ENCODE measurements around the gene RPL5. TPM values are rescaled to one million over a fixed set of nuclear protein-coding genes. Genes with fewer than 3 reads are reported as not detected.

Gene RPL5
- total RNA-seq, 1 experiment from 2014 or later: 1,480 TPM

DNA sequence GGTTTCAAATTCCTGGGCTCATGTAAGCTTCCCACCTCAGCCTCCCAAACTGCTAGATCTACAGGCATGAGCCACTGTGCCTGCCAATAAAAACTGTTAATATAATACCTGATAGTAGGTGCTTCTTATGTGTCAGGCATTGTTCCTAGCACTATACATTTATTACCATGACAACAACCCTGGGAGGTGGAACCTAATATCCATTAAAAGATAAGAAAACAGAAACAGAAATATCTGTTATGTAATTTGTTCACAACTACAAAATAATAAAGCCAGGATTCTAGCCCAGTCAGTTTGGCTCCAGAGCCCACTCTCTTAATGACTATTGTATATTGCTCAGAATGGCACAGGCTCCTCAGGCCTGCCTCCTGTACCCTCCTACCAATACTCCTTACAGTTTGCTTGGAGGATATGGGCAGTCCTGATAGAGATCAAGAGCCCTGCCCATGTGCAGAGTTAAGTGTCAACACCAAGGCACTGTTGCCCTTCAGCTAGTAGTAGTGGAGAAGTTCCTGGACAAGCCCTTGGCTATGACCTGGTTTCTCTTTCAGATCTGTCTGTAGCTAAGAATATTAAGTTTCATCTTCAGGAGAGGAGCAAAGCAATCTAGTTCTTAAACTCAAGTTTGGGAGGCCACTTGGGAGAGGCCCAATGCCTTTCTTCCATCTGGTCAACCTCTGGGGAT, 22.4 kb downstream of the RPL5 start:
- CTCF ChIA-PET: interaction anchor here (1.1 to 1.2 kb wide), 2 partner anchors 140 to 208 kb away, joined by 3 read pairs; no protein-coding TSS in a partner anchor

More for the DNA sequence above, 22.4 kb downstream of the RPL5 start:
- no peaks in the 10 kb centered on the region for H3K36me3 ChIP-seq (ENCODE audit: control insufficient read depth in 1 of 2, insufficient read depth in 2 of 2, low read length in 2 of 2)
- ATAC-seq: no peak
- no peak for DNase-seq (ENCODE audit: low read depth, low spot score)
- TF ChIP-seq JUND (IDR thresholded peaks at IDR 0.05) (no peak), EZH2phosphoT487 (IDR thresholded peaks at IDR 0.05; ENCODE audit: borderline replicate concordance) (no peak), POLR2AphosphoS5 (IDR thresholded peaks at IDR 0.05; ENCODE audit: low read depth, low read length) (no peak), FOSL1 (IDR thresholded peaks at IDR 0.05; ENCODE audit: low read depth) (no peak), CBX3 (IDR thresholded peaks at IDR 0.05; ENCODE audit: low read depth) (no peak), SRF (IDR thresholded peaks at IDR 0.05; ENCODE audit: low read depth) (no peak), ELF1 (IDR thresholded peaks at IDR 0.05; ENCODE audit: borderline replicate concordance, low read depth) (no peak), POLR2A (IDR thresholded peaks at IDR 0.05; ENCODE audit: borderline replicate concordance, extremely low read depth, insufficient read depth, insufficient read length) (no peak), YY1 (IDR thresholded peaks at IDR 0.05; ENCODE audit: extremely low read depth, insufficient replicate concordance, low read depth, low read length) (no peak)
- TF ChIP-seq, protein P1, sequence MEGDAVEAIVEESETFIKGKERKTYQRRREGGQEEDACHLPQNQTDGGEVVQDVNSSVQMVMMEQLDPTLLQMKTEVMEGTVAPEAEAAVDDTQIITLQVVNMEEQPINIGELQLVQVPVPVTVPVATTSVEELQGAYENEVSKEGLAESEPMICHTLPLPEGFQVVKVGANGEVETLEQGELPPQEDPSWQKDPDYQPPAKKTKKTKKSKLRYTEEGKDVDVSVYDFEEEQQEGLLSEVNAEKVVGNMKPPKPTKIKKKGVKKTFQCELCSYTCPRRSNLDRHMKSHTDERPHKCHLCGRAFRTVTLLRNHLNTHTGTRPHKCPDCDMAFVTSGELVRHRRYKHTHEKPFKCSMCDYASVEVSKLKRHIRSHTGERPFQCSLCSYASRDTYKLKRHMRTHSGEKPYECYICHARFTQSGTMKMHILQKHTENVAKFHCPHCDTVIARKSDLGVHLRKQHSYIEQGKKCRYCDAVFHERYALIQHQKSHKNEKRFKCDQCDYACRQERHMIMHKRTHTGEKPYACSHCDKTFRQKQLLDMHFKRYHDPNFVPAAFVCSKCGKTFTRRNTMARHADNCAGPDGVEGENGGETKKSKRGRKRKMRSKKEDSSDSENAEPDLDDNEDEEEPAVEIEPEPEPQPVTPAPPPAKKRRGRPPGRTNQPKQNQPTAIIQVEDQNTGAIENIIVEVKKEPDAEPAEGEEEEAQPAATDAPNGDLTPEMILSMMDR (IDR thresholded peaks at IDR 0.05 in 2 of 3, conservative IDR thresholded peaks at IDR 0.05 in 1 of 3; ENCODE audit: borderline replicate concordance in 1 of 3, insufficient read depth in 1 of 3, low read depth in 2 of 3, low read length in 2 of 3): no peak
- TF ChIP-seq, protein P2, sequence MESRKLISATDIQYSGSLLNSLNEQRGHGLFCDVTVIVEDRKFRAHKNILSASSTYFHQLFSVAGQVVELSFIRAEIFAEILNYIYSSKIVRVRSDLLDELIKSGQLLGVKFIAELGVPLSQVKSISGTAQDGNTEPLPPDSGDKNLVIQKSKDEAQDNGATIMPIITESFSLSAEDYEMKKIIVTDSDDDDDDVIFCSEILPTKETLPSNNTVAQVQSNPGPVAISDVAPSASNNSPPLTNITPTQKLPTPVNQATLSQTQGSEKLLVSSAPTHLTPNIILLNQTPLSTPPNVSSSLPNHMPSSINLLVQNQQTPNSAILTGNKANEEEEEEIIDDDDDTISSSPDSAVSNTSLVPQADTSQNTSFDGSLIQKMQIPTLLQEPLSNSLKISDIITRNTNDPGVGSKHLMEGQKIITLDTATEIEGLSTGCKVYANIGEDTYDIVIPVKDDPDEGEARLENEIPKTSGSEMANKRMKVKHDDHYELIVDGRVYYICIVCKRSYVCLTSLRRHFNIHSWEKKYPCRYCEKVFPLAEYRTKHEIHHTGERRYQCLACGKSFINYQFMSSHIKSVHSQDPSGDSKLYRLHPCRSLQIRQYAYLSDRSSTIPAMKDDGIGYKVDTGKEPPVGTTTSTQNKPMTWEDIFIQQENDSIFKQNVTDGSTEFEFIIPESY (IDR thresholded peaks at IDR 0.05; ENCODE audit: extremely low read depth, insufficient replicate concordance, low read length): no peak
- TF ChIP-seq, protein P3, sequence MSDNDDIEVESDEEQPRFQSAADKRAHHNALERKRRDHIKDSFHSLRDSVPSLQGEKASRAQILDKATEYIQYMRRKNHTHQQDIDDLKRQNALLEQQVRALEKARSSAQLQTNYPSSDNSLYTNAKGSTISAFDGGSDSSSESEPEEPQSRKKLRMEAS (IDR thresholded peaks at IDR 0.05): no peak
- TF ChIP-seq, protein P4, sequence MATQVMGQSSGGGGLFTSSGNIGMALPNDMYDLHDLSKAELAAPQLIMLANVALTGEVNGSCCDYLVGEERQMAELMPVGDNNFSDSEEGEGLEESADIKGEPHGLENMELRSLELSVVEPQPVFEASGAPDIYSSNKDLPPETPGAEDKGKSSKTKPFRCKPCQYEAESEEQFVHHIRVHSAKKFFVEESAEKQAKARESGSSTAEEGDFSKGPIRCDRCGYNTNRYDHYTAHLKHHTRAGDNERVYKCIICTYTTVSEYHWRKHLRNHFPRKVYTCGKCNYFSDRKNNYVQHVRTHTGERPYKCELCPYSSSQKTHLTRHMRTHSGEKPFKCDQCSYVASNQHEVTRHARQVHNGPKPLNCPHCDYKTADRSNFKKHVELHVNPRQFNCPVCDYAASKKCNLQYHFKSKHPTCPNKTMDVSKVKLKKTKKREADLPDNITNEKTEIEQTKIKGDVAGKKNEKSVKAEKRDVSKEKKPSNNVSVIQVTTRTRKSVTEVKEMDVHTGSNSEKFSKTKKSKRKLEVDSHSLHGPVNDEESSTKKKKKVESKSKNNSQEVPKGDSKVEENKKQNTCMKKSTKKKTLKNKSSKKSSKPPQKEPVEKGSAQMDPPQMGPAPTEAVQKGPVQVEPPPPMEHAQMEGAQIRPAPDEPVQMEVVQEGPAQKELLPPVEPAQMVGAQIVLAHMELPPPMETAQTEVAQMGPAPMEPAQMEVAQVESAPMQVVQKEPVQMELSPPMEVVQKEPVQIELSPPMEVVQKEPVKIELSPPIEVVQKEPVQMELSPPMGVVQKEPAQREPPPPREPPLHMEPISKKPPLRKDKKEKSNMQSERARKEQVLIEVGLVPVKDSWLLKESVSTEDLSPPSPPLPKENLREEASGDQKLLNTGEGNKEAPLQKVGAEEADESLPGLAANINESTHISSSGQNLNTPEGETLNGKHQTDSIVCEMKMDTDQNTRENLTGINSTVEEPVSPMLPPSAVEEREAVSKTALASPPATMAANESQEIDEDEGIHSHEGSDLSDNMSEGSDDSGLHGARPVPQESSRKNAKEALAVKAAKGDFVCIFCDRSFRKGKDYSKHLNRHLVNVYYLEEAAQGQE (IDR thresholded peaks at IDR 0.05; ENCODE audit: low read depth): no peak
- no peak overlapping the region for H3K4me3 ChIP-seq (replicated peaks in 1 of 2; ENCODE audit: low read depth in 1 of 2, low read length in 2 of 2)
- BruUV-seq (replicated peaks): no TSS peak
- no peaks in the 10 kb centered on the region for H4K20me1 ChIP-seq (ENCODE audit: insufficient read depth)
- no peaks in the 10 kb centered on the region for H3K9me2 ChIP-seq (ENCODE audit: insufficient read depth)
- H3K27ac ChIP-seq (ENCODE audit: low read depth, low read length): no peak overlapping the region
- H3K9me3 ChIP-seq (ENCODE audit: control insufficient read depth in 1 of 2, insufficient read depth in 1 of 2, low read depth in 1 of 2, low read length in 2 of 2): no peaks in the 10 kb centered on the region
- H3K4me2 ChIP-seq (ENCODE audit: low read length): no peak overlapping the region
- RAD21 ChIA-PET (ENCODE audit: low non-redundant PET in 1 of 2, low total read pairs in 2 of 2, uncharacterized antibody in 2 of 2, unreplicated experiment in 2 of 2): no interaction called here
- no peaks in the 10 kb centered on the region for H3K79me2 ChIP-seq (ENCODE audit: insufficient read depth, low read length)
- H3K9ac ChIP-seq (ENCODE audit: low read length): no peak overlapping the region
- H3K4me1 ChIP-seq (ENCODE audit: control insufficient read depth in 1 of 2, insufficient read depth in 2 of 2, low read length in 2 of 2): no peaks in the 10 kb centered on the region
- no peaks in the 10 kb centered on the region for H3K27me3 ChIP-seq (ENCODE audit: insufficient read depth, low read length)
- POLR2A ChIA-PET: no interaction called here
- intact Hi-C loops (cut with micrococcal nuclease): no loop called here
- H2AFZ ChIP-seq (ENCODE audit: low read depth, low read length, poor library complexity, severe bottlenecking): no peak overlapping the region

Measured in HCT116 (cell line).